VCaP (cell line): Measurements from ENCODE around the gene ELAVL3.
A peak's percentile ranks its signal among the peaks of the same experiment; 100 is the strongest.

ENCODE experiments used
- H3K27ac ChIP-seq: fragments of 450-650 bp; 2 replicates; pipeline ENCODE4 v1.5.1; 2017
- CTCF ChIP-seq: fragments of 450-650 bp; conservative IDR thresholded peaks from 2 replicates; pipeline ENCODE4 v1.5.1; 2017; ENCODE audit warnings: mild to moderate bottlenecking, moderate library complexity

Gene ELAVL3

GRCh38 chr19:11422163-11423065, 58.4 kb downstream of the ELAVL3 start:
- H3K27ac ChIP-seq: no peak overlapping the region
- no peak for TF ChIP-seq CTCF

GRCh38 chr19:11421371-11422098, 59.3 kb downstream of the ELAVL3 start:
- no peak for TF ChIP-seq CTCF
- H3K27ac ChIP-seq: no peak overlapping the region

- no peak overlapping the region for H3K27ac ChIP-seq
- no peak for TF ChIP-seq CTCF
These were observed 60.1 kb downstream of the ELAVL3 start for GRCh38 chr19:11420429-11421370.

- peak within 1 kb of the TSS; percentile 79 for H3K27ac ChIP-seq
- no peak for TF ChIP-seq CTCF
These were observed 62.0 kb downstream of the ELAVL3 start, which contains the start of gene RGL3 for GRCh38 chr19:11418549-11419506. Gene RGL3, minus strand, starts transcription at chr19:11419314. Its CDS starts 36 bp downstream, at chr19:11419278.

GRCh38 chr19:11418094-11418548, 62.7 kb downstream of the ELAVL3 start:
- H3K27ac ChIP-seq: peak overlapping the region; percentile 79
- TF ChIP-seq CTCF: no peak

GRCh38 chr19:11416346-11417052, 64.3 kb downstream of the ELAVL3 start:
- no peak overlapping the region for H3K27ac ChIP-seq

More at GRCh38 chr19:11416346-11417052, 64.3 kb downstream of the ELAVL3 start:
- TF ChIP-seq CTCF: no peak
